Omental fat pad (tissue), 4 donors: Measurements from ENCODE around the gene GNPTG. TPM values are rescaled to one million over a fixed set of nuclear protein-coding genes. Genes with fewer than 3 reads are reported as not detected.

ENCODE experiments used
- ATAC-seq: fragments of 150-250 bp; one replicate; pipeline ENCODE4 v1.9.1; 2016; ENCODE audit warnings: mild to moderate bottlenecking, moderate library complexity; ENCODE audit not compliant: low FRiP score
- DNase-seq: peaks from one replicate; pipeline ENCODE4 v3.0.0-alpha.2; 2019; ENCODE audit warnings: low spot score
- CTCF ChIP-seq, 3 donors: fragments of 450-650 bp; IDR thresholded peaks; one replicate each; pipeline ENCODE4 v1.5.1; 2016 to 2017; ENCODE audit warnings: antibody characterized with exemption in 3 of 3, mild to moderate bottlenecking in 3 of 3, moderate library complexity in 2 of 3
- total RNA-seq, 4 donors: library from RNA; depleted of rRNA; stranded (reverse); fragments of >200 nt; gene quantifications; one replicate each; pipeline ENCODE4 v1.1.0, GENCODE V29; 2016

The GNPTG gene
- total RNA-seq, 4 donors from 2014 or later, result 48.3 to 77.1 (median 65.8) TPM

GRCh38 chr16:1389762-1390161 is 38.0 kb downstream of the GNPTG start:
- DNase-seq, result no peak
- no peak for ATAC-seq
- TF ChIP-seq CTCF (IDR thresholded peaks at IDR 0.05), result no peak

GRCh38 chr16:1390239-1390779 is 38.6 kb downstream of the GNPTG start:
- no peak for ATAC-seq
- no peak for TF ChIP-seq CTCF (IDR thresholded peaks at IDR 0.05)
- DNase-seq, result no peak

GRCh38 chr16:1392826-1393225 is 41.1 kb downstream of the GNPTG start:
- ATAC-seq, result no peak
- no peak for DNase-seq

GRCh38 chr16:1393613-1394176 is 42.0 kb downstream of the GNPTG start:
- no peak for ATAC-seq

More at GRCh38 chr16:1392826-1393225, 41.1 kb downstream of the GNPTG start:
- TF ChIP-seq CTCF (IDR thresholded peaks at IDR 0.05), result no peak

GRCh38 chr16:1394367-1394951 is 42.7 kb downstream of the GNPTG start:
- no peak for DNase-seq
- ATAC-seq, result no peak
- no peak for TF ChIP-seq CTCF (IDR thresholded peaks at IDR 0.05)

More at GRCh38 chr16:1393613-1394176, 42.0 kb downstream of the GNPTG start:
- no peak for TF ChIP-seq CTCF (IDR thresholded peaks at IDR 0.05)
- DNase-seq, result no peak

GRCh38 chr16:1395444-1396031 is 43.8 kb downstream of the GNPTG start:
- no peak for DNase-seq
- ATAC-seq, result no peak
- no peak for TF ChIP-seq CTCF (IDR thresholded peaks at IDR 0.05)
